MM.1S (cell line): ENCODE measurements around the gene URI1.
"Not testable (repeated sequence)": the region's sequence is repeated elsewhere in the genome, so short reads cannot be mapped to it uniquely, and the experiment has no call there.

Experiments used
- DNase-seq: peaks from one replicate; pipeline ENCODE4 v3.0.0-alpha.2; 2015
- H2AFZ ChIP-seq: fragments of 300-600 bp; sonication (generic); 2 replicates; pipeline ENCODE4 v1.6.0; 2016; ENCODE audit warnings: antibody characterized with exemption, low read length
- H3F3A ChIP-seq: fragments of 300-600 bp; sonication (generic); 2 replicates; pipeline ENCODE4 v1.6.1; 2016; ENCODE audit warnings: mild to moderate bottlenecking, antibody characterized with exemption, low read length, moderate library complexity, mixed read lengths; ENCODE audit not compliant: insufficient read depth
- H3K27ac ChIP-seq: fragments of 300-600 bp; sonication (generic); 2 replicates; pipeline ENCODE4 v1.5.1; 2016; ENCODE audit warnings: mild to moderate bottlenecking, low read length
- H3K27me3 ChIP-seq: fragments of 300-600 bp; sonication (generic); replicated peaks from 2 replicates; pipeline ENCODE4 v1.6.0; 2016; ENCODE audit warnings: low read length; ENCODE audit not compliant: insufficient read depth
- H3K36me3 ChIP-seq: fragments of 300-600 bp; sonication (generic); replicated peaks from 2 replicates; pipeline ENCODE4 v1.6.1; 2016; ENCODE audit warnings: mild to moderate bottlenecking, low read length, mixed read lengths; ENCODE audit not compliant: insufficient read depth
- H3K4me1 ChIP-seq: fragments of 300-600 bp; sonication (generic); 2 replicates; pipeline ENCODE4 v1.6.1; 2016; ENCODE audit warnings: low read length, mixed read lengths
- H3K4me2 ChIP-seq: fragments of 300-600 bp; sonication (generic); 2 replicates; pipeline ENCODE4 v1.6.0; 2016; ENCODE audit warnings: low read depth, low read length
- H3K4me3 ChIP-seq: fragments of 300-600 bp; sonication (generic); 2 replicates; pipeline ENCODE4 v1.5.1; 2016; ENCODE audit warnings: low read length, mixed read lengths
- H3K79me2 ChIP-seq: fragments of 300-600 bp; sonication (generic); 2 replicates; pipeline ENCODE4 v1.6.1; 2016; ENCODE audit warnings: mixed run types, low read length, mixed read lengths
- H3K9ac ChIP-seq: fragments of 300-600 bp; sonication (generic); 2 replicates; pipeline ENCODE4 v1.6.1; 2016; ENCODE audit warnings: low read length, mixed read lengths
- H3K9me2 ChIP-seq: fragments of 300-600 bp; sonication (generic); replicated peaks from 2 replicates; pipeline ENCODE4 v1.6.1; 2016; ENCODE audit warnings: mild to moderate bottlenecking, low read length, mixed read lengths; ENCODE audit not compliant: insufficient read depth
- H3K9me3 ChIP-seq: fragments of 300-600 bp; sonication (generic); replicated peaks from 2 replicates; pipeline ENCODE4 v1.6.1; 2016; ENCODE audit warnings: mild to moderate bottlenecking, low read length, mixed read lengths; ENCODE audit not compliant: insufficient read depth
- H4K20me1 ChIP-seq: fragments of 300-600 bp; sonication (generic); 2 replicates; pipeline ENCODE4 v1.6.1; 2016; ENCODE audit warnings: mild to moderate bottlenecking, low read length, moderate library complexity, mixed read lengths; ENCODE audit not compliant: insufficient read depth
- EZH2 ChIP-seq: fragments of 300-600 bp; sonication (generic); optimal IDR thresholded peaks from 2 replicates; pipeline ENCODE3; 2017; ENCODE audit warnings: low read depth, mild to moderate bottlenecking, antibody characterized with exemption, low read length, mixed read lengths
- EZH2phosphoT487 ChIP-seq: fragments of 300-600 bp; sonication (generic); IDR thresholded peaks from 2 replicates; pipeline ENCODE4 v1.6.1; 2018; ENCODE audit warnings: antibody characterized with exemption, low read length
- TF ChIP-seq, protein P1 (sequence below): fragments of 300-600 bp; sonication (generic); IDR thresholded peaks from 2 replicates; pipeline ENCODE4 v1.5.1; 2016; ENCODE audit warnings: antibody characterized with exemption, low read length, mixed read lengths

URI1 gene

DNA sequence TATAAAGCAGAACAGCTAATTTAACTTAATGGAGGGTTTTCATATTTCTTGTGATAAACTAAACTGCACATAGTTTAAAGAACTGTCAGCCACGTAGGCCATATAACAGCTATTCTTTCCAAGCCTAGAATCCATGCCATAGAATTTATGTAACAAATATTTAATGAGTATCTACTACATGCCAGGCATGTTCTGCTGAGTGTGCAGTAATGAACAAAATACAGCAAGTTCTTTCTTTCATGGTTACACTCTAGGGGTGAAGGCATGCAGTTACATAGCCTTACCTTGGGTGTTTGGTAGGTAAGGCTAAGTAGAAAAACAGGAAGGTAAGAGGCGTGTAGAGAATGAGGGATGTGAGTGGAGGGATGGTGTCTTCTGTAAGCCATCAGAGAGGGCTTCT is 4.6 kb downstream of the URI1 start:
- Histone ChIP-seq H4K20me1 (peaks cover 18% of the 10 kb centered on the region), H3K4me1 (peaks cover 8% of the 10 kb centered on the region), H3K4me3 (no peak overlapping the region), H3K9ac (no peak overlapping the region), H3K36me3 (no peaks in the 10 kb centered on the region), H3K27me3 (no peaks in the 10 kb centered on the region), H3K27ac (no peak overlapping the region), H2AFZ (no peak overlapping the region), H3F3A (no peaks in the 10 kb centered on the region), H3K9me2 (no peaks in the 10 kb centered on the region), H3K4me2 (no peak overlapping the region), H3K79me2 (peaks cover 83% of the 10 kb centered on the region), H3K9me3 (no peaks in the 10 kb centered on the region)
- DNase-seq: no peak
- TF ChIP-seq EZH2phosphoT487 (no peak), EZH2 (no peak)
- TF ChIP-seq, protein P1, sequence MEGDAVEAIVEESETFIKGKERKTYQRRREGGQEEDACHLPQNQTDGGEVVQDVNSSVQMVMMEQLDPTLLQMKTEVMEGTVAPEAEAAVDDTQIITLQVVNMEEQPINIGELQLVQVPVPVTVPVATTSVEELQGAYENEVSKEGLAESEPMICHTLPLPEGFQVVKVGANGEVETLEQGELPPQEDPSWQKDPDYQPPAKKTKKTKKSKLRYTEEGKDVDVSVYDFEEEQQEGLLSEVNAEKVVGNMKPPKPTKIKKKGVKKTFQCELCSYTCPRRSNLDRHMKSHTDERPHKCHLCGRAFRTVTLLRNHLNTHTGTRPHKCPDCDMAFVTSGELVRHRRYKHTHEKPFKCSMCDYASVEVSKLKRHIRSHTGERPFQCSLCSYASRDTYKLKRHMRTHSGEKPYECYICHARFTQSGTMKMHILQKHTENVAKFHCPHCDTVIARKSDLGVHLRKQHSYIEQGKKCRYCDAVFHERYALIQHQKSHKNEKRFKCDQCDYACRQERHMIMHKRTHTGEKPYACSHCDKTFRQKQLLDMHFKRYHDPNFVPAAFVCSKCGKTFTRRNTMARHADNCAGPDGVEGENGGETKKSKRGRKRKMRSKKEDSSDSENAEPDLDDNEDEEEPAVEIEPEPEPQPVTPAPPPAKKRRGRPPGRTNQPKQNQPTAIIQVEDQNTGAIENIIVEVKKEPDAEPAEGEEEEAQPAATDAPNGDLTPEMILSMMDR: no peak

DNA sequence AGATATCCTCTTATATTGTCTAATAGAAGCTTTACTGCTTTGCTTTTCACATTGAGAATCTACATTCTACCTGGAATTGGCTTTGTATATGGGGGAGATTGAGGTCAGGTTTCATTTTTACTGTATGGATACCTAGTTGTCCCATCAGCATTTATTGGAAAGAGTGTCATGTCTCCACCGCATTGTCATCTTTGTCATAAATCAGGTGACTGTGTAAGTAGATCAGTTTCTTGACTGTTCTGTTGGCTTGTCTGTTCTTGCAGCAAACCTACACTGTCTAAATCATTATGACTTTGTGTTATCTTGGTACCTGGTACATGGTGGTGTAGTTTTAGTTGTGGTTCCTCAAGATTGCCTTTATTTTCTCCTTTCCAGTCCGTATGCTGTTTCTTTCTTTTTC is 5.8 kb downstream of the URI1 start:
- Histone ChIP-seq H4K20me1 (peaks cover 20% of the 10 kb centered on the region), H3K4me2 (no peak overlapping the region)
- TF ChIP-seq EZH2phosphoT487 (no peak), EZH2 (no peak)
- TF ChIP-seq, protein P1: no peak

GRCh38 chr19:29948759-29949470 is 6.9 kb downstream of the URI1 start:
- not testable (repeated sequence) for H3K9me3 ChIP-seq, H3K4me1 ChIP-seq, H3K9ac ChIP-seq, H3K4me3 ChIP-seq, DNase-seq, H3F3A ChIP-seq, H2AFZ ChIP-seq, H3K4me2 ChIP-seq, H3K36me3 ChIP-seq, H3K27ac ChIP-seq, H3K9me2 ChIP-seq, H3K27me3 ChIP-seq
- peaks cover 23% of the 10 kb centered on the region for H4K20me1 ChIP-seq
- H3K79me2 ChIP-seq: peaks cover 89% of the 10 kb centered on the region

More for the DNA sequence above, 5.8 kb downstream of the URI1 start:
- no peaks in the 10 kb centered on the region for H3K27me3 ChIP-seq
- H2AFZ ChIP-seq: no peak overlapping the region
- H3K36me3 ChIP-seq: no peaks in the 10 kb centered on the region
- DNase-seq: no peak
- H3K9me2 ChIP-seq: no peaks in the 10 kb centered on the region
- no peak overlapping the region for H3K9ac ChIP-seq
- peaks cover 6% of the 10 kb centered on the region; the same call in 1 of the 2 replicates for H3K4me1 ChIP-seq
- H3K4me3 ChIP-seq: no peak overlapping the region
- no peaks in the 10 kb centered on the region for H3K9me3 ChIP-seq
- no peaks in the 10 kb centered on the region for H3F3A ChIP-seq
- no peak overlapping the region for H3K27ac ChIP-seq
- peaks cover 89% of the 10 kb centered on the region for H3K79me2 ChIP-seq

- no peak overlapping the region for H3K27ac ChIP-seq
- no peak overlapping the region for H2AFZ ChIP-seq
- H3K9me3 ChIP-seq: no peaks in the 10 kb centered on the region
- DNase-seq: no peak
- H3K9ac ChIP-seq: no peak overlapping the region
- H3F3A ChIP-seq: no peaks in the 10 kb centered on the region
- no peak for TF ChIP-seq EZH2phosphoT487
- TF ChIP-seq EZH2: no peak
- H3K27me3 ChIP-seq: no peaks in the 10 kb centered on the region
- H3K9me2 ChIP-seq: no peaks in the 10 kb centered on the region
- no peaks in the 10 kb centered on the region for H3K4me1 ChIP-seq
- H4K20me1 ChIP-seq: peaks cover 22% of the 10 kb centered on the region
- H3K4me2 ChIP-seq: no peak overlapping the region
- peaks cover 88% of the 10 kb centered on the region for H3K79me2 ChIP-seq
- no peak overlapping the region for H3K4me3 ChIP-seq
- 0 out of 2 replicates have a peak, but pooled peaks cover 2% of the 10 kb centered on the region for H3K36me3 ChIP-seq
Observed at GRCh38 chr19:29952177-29952576, 10.1 kb downstream of the URI1 start.
